IPS DF 4.7 (cell line): ENCODE data around the gene TERT.
"Not testable (repeated sequence)": the region's sequence is repeated elsewhere in the genome, so short reads cannot be mapped to it uniquely, and the experiment has no call there.

Experiments
- DNase-seq: peaks from one replicate; pipeline ENCODE4 v3.0.0-alpha.2; 2013; ENCODE audit warnings: low spot score; ENCODE audit errors: extremely low read depth

TERT gene

GRCh38 chr5:1279443-1280151 lies 15.3 kb downstream of the TERT start:
- no peak for DNase-seq

- no peak for DNase-seq
Observed at GRCh38 chr5:1278656-1279442, 16.0 kb downstream of the TERT start.

GRCh38 chr5:1278216-1278615 lies 16.7 kb downstream of the TERT start:
- DNase-seq = no peak

GRCh38 chr5:1277781-1278180 lies 17.1 kb downstream of the TERT start:
- no peak for DNase-seq

GRCh38 chr5:1277331-1277730 lies 17.5 kb downstream of the TERT start:
- no peak for DNase-seq

- DNase-seq = no peak
Observed at GRCh38 chr5:1276930-1277329, 17.9 kb downstream of the TERT start.

GRCh38 chr5:1275397-1276391 lies 19.2 kb downstream of the TERT start:
- DNase-seq = not testable (repeated sequence)

- DNase-seq = no peak
Observed at GRCh38 chr5:1274471-1274870, 20.4 kb downstream of the TERT start.

GRCh38 chr5:1273745-1274144 lies 21.1 kb downstream of the TERT start:
- DNase-seq = no peak

GRCh38 chr5:1272201-1272600 lies 22.7 kb downstream of the TERT start:
- DNase-seq = no peak

- no peak for DNase-seq
Observed at GRCh38 chr5:1270933-1271914, 23.6 kb downstream of the TERT start.

- DNase-seq = no peak
Observed at GRCh38 chr5:1270426-1270825, 24.4 kb downstream of the TERT start.

GRCh38 chr5:1268666-1269065 lies 26.2 kb downstream of the TERT start:
- no peak for DNase-seq

- no peak for DNase-seq
Observed at GRCh38 chr5:1268056-1268455, 26.8 kb downstream of the TERT start.

GRCh38 chr5:1267464-1267863 lies 27.4 kb downstream of the TERT start:
- DNase-seq = not testable (repeated sequence)

GRCh38 chr5:1266791-1267190 lies 28.1 kb downstream of the TERT start:
- DNase-seq = no peak

- no peak for DNase-seq
Observed at GRCh38 chr5:1265461-1266455, 29.1 kb downstream of the TERT start.

- no peak for DNase-seq
Observed at GRCh38 chr5:1265026-1265425, 29.8 kb downstream of the TERT start.

GRCh38 chr5:1264211-1264610 lies 30.7 kb downstream of the TERT start:
- no peak for DNase-seq
